Loucy (cell line): ENCODE results near the gene AVL9.
"Not testable (repeated sequence)": the region's sequence is repeated elsewhere in the genome, so short reads cannot be mapped to it uniquely, and the experiment has no call there.

Source experiments
- H2AFZ ChIP-seq: fragments of 200-600 bp; sonication (generic); 2 replicates; pipeline ENCODE4 v1.6.0; 2016; ENCODE audit warnings: antibody characterized with exemption, mild to moderate bottlenecking, low read length, moderate library complexity
- H3F3A ChIP-seq: fragments of 200-600 bp; 2 replicates; pipeline ENCODE4 v1.6.0; 2016; ENCODE audit warnings: antibody characterized with exemption, low read depth, mild to moderate bottlenecking
- H3K27me3 ChIP-seq: fragments of 200-600 bp; sonication (generic); 2 replicates; pipeline ENCODE4 v1.6.1; 2014; ENCODE audit warnings: low read length, mild to moderate bottlenecking; ENCODE audit not compliant: insufficient read depth, poor library complexity, severe bottlenecking
- H3K36me3 ChIP-seq: fragments of 200-600 bp; sonication (generic); 2 replicates; pipeline ENCODE4 v1.6.1; 2016; ENCODE audit warnings: low read length; ENCODE audit not compliant: insufficient read depth
- H3K4me1 ChIP-seq: fragments of 200-600 bp; sonication (generic); 2 replicates; pipeline ENCODE4 v1.5.1; 2014; ENCODE audit warnings: low read length, mild to moderate bottlenecking; ENCODE audit not compliant: insufficient read depth, poor library complexity, severe bottlenecking
- H3K4me2 ChIP-seq: fragments of 200-600 bp; sonication (generic); 2 replicates; pipeline ENCODE4 v1.6.0; 2014; ENCODE audit warnings: antibody characterized with exemption, low read length, low read depth, mild to moderate bottlenecking; ENCODE audit not compliant: poor library complexity, severe bottlenecking
- H3K4me3 ChIP-seq: fragments of 200-600 bp; sonication (generic); 2 replicates; pipeline ENCODE4 v1.5.1; 2014; ENCODE audit warnings: low read length, mild to moderate bottlenecking, mixed read lengths; ENCODE audit not compliant: poor library complexity, severe bottlenecking
- H3K79me2 ChIP-seq: fragments of 200-600 bp; sonication (generic); 2 replicates; pipeline ENCODE4 v1.6.1; 2014; ENCODE audit warnings: low read length; ENCODE audit not compliant: insufficient read depth
- H3K9ac ChIP-seq: fragments of 200-600 bp; sonication (generic); 2 replicates; pipeline ENCODE4 v1.6.0; 2014; ENCODE audit warnings: mild to moderate bottlenecking, low read depth, low read length, moderate library complexity; ENCODE audit not compliant: poor library complexity, severe bottlenecking
- H3K9me2 ChIP-seq: fragments of 200-600 bp; sonication (generic); replicated peaks from 2 replicates; pipeline ENCODE4 v1.6.1; 2016; ENCODE audit warnings: low read depth, low read length, mixed read lengths
- H3K9me3 ChIP-seq: fragments of 200-600 bp; sonication (generic); 2 replicates; pipeline ENCODE4 v1.6.1; 2014; ENCODE audit warnings: mild to moderate bottlenecking, antibody characterized with exemption, low read length, low read depth; ENCODE audit not compliant: insufficient read depth
- H4K20me1 ChIP-seq: fragments of 200-600 bp; sonication (generic); 2 replicates; pipeline ENCODE4 v1.6.0; 2014; ENCODE audit warnings: antibody characterized with exemption, low read length, mild to moderate bottlenecking; ENCODE audit not compliant: insufficient read depth, poor library complexity, severe bottlenecking
- EZH2phosphoT487 ChIP-seq: fragments of 200-600 bp; IDR thresholded peaks from 2 replicates; pipeline ENCODE4 v1.6.1; 2018; ENCODE audit warnings: antibody characterized with exemption, mild to moderate bottlenecking, moderate library complexity, borderline replicate concordance
- TF ChIP-seq, protein P1 (sequence below): fragments of 200-600 bp; sonication (generic); conservative IDR thresholded peaks from 2 replicates; pipeline ENCODE4 v1.5.1; 2014; ENCODE audit warnings: mild to moderate bottlenecking, antibody characterized with exemption, low read length

AVL9 gene

DNA sequence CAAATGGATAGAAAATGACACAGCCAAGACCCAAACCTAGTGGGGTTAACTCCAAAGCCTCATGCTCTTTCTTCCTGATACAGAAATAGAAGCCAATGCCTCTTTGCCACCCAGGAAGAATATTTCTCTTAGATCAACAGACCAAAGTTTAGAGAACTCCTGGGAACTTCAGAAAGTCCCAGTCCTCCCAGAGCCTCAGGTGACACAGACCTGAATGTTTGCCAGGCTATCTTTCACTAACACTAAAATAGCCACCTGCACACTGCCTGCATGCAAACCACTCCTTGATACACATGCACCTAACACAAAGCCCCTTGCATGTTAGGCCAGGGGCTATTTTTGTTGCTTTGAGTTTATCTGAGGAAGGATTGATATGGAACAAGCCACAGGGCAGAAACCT is 32.8 kb upstream of the AVL9 start:
- H3K36me3 ChIP-seq: no peaks in the 10 kb centered on the region
- TF ChIP-seq, protein P1, sequence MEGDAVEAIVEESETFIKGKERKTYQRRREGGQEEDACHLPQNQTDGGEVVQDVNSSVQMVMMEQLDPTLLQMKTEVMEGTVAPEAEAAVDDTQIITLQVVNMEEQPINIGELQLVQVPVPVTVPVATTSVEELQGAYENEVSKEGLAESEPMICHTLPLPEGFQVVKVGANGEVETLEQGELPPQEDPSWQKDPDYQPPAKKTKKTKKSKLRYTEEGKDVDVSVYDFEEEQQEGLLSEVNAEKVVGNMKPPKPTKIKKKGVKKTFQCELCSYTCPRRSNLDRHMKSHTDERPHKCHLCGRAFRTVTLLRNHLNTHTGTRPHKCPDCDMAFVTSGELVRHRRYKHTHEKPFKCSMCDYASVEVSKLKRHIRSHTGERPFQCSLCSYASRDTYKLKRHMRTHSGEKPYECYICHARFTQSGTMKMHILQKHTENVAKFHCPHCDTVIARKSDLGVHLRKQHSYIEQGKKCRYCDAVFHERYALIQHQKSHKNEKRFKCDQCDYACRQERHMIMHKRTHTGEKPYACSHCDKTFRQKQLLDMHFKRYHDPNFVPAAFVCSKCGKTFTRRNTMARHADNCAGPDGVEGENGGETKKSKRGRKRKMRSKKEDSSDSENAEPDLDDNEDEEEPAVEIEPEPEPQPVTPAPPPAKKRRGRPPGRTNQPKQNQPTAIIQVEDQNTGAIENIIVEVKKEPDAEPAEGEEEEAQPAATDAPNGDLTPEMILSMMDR: no peak
- no peak for TF ChIP-seq EZH2phosphoT487
- no peaks in the 10 kb centered on the region for H3K4me1 ChIP-seq
- no peaks in the 10 kb centered on the region for H3K9me2 ChIP-seq
- H2AFZ ChIP-seq: no peak overlapping the region
- no peak overlapping the region for H3K4me2 ChIP-seq
- H3K9me3 ChIP-seq: no peaks in the 10 kb centered on the region
- H3K27me3 ChIP-seq: no peaks in the 10 kb centered on the region
- H3K9ac ChIP-seq: no peak overlapping the region
- H3K79me2 ChIP-seq: no peaks in the 10 kb centered on the region
- no peaks in the 10 kb centered on the region for H4K20me1 ChIP-seq
- no peak overlapping the region for H3K4me3 ChIP-seq
- no peaks in the 10 kb centered on the region for H3F3A ChIP-seq

DNA sequence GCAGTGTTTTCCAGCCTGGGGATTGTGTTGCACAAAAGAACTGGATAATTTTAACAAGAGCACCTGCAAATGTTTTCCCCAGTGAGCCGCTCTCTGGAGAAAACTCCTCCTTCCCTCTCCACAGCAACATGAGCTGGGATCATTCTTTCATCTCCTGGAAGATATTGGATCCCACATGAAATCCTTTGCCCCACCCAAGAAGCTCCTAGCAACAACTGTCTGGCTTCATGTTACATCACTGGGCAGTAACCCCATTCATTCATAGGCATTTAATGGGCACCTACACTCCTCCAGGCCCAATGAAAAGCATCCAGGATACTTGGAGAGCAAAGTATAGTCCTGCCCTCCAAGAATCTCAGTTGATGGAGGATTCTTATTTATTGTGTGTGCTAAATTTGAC is 32.3 kb upstream of the AVL9 start:
- Histone ChIP-seq H2AFZ (no peak overlapping the region), H3K36me3 (no peaks in the 10 kb centered on the region), H4K20me1 (no peaks in the 10 kb centered on the region), H3K79me2 (no peaks in the 10 kb centered on the region), H3K27me3 (no peaks in the 10 kb centered on the region), H3K4me2 (no peak overlapping the region), H3K9me2 (no peaks in the 10 kb centered on the region), H3K4me3 (no peak overlapping the region), H3F3A (no peaks in the 10 kb centered on the region), H3K9me3 (no peaks in the 10 kb centered on the region), H3K4me1 (no peaks in the 10 kb centered on the region), H3K9ac (no peak overlapping the region)
- no peak for TF ChIP-seq EZH2phosphoT487
- TF ChIP-seq, protein P1: no peak

DNA sequence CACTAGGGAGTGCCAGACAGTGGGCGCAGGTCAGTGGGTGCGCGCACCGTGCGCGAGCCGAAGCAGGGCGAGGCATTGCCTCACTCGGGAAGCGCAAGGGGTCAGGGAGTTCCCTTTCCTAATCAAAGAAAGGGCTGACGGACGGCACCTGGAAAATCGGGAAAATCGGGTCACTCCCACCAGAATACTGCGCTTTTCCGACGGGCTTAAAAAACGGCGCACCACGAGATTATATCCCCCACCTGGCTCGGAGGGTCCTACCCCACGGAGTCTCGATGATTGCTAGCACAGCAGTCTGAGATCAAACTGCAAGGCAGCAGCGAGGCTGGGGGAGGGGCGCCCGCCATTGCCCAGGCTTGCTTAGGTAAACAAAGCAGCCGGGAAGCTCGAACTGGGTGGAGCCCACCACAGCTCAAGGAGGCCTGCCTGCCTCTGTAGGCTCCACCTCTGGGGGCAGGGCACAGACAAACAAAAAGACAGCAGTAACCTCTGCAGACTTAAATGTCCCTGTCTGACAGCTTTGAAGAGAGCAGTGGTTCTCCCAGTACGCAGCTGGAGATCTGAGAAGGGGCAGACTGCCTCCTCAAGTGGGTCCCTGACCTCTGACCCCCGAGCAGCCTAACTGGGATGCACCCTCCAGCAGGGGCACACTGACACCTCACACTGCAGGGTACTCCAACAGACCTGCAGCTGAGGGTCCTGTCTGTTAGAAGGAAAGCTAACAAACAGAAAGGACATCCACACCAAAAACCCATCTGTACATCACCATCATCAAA is 30.5 kb upstream of the AVL9 start:
- not testable (repeated sequence) for H3K9ac ChIP-seq, H3K79me2 ChIP-seq

DNA sequence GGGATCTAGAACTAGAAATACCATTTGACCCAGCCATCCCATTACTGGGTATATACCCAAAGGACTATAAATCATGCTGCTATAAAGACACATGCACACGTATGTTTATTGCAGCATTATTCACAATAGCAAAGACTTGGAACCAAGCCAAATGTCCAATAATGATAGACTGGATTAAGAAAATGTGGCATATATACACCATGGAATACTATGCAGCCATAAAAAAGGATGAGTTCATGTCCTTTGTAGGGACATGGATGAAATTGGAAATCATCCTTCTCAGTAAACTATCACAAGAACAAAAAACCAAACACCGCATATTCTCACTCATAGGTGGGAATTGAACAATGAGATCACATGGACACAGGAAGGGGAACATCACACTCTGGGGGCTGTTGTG is 25.3 kb upstream of the AVL9 start:
- not testable (repeated sequence) for H3F3A ChIP-seq, H3K9ac ChIP-seq, H3K79me2 ChIP-seq, H3K27me3 ChIP-seq, H3K9me3 ChIP-seq, H3K4me3 ChIP-seq, H2AFZ ChIP-seq, H3K4me2 ChIP-seq, H3K4me1 ChIP-seq, H3K9me2 ChIP-seq, H3K36me3 ChIP-seq, H4K20me1 ChIP-seq

More for the DNA sequence above, 30.5 kb upstream of the AVL9 start:
- H4K20me1 ChIP-seq, H3K9me3 ChIP-seq, H3K4me3 ChIP-seq, H3K4me2 ChIP-seq, H2AFZ ChIP-seq, H3K27me3 ChIP-seq, H3K4me1 ChIP-seq, H3K36me3 ChIP-seq, H3F3A ChIP-seq, H3K9me2 ChIP-seq: not testable (repeated sequence)
